Left ventricle myocardium inferior (tissue), 1 donor: ENCODE data around the gene RNF123. TPM values are rescaled to one million over a fixed set of nuclear protein-coding genes. Genes with fewer than 3 reads are reported as not detected.

Experiments
- DNase-seq: peaks from one replicate; pipeline ENCODE4 v3.0.0-alpha.2; 2020
- H3K27ac ChIP-seq: fragments of 200-600 bp; replicated peaks from 2 replicates; pipeline ENCODE4 v1.8.0; 2021
- H3K27me3 ChIP-seq: fragments of 200-600 bp; 2 replicates; pipeline ENCODE4 v1.8.0; 2021; ENCODE audit warnings: low read depth
- H3K36me3 ChIP-seq: fragments of 200-600 bp; 2 replicates; pipeline ENCODE4 v1.8.0; 2021
- H3K4me1 ChIP-seq: fragments of 200-600 bp; 2 replicates; pipeline ENCODE4 v1.8.0; 2021
- H3K4me3 ChIP-seq: fragments of 200-600 bp; 2 replicates; pipeline ENCODE4 v1.8.0; 2021; ENCODE audit warnings: mild to moderate bottlenecking, moderate library complexity
- H3K9me3 ChIP-seq: fragments of 200-600 bp; replicated peaks from 2 replicates; pipeline ENCODE4 v1.8.0; 2021
- CTCF ChIP-seq: fragments of 200-600 bp; IDR thresholded peaks from 2 replicates; pipeline ENCODE4 v1.8.0; 2021; ENCODE audit warnings: antibody characterized with exemption, mild to moderate bottlenecking, borderline replicate concordance
- intact Hi-C: fragments of 100-400 bp; cut with micrococcal nuclease; formaldehyde crosslinking; loops from one replicate; pipeline ENCODE4 v1.11.0; 2022
- total RNA-seq: library from RNA; stranded (reverse); fragmentation: NEBNext Ultra II Directional; extraction: Animal tissue kit (Norgen Biotek cat#: 25700); gene quantifications from one replicate; pipeline ENCODE4 v1.2.1, GENCODE V29; 2021
- donor health status: DM: no; HTN: yes; CAD: no; lungs with severe emphysema.

Gene RNF123
- total RNA-seq, 1 donor from 2014 or later = 48.6 TPM

- no peak for TF ChIP-seq CTCF
- no peak overlapping the region for H3K4me3 ChIP-seq
- peaks cover 9% of the 10 kb centered on the region for H3K4me1 ChIP-seq
- H3K36me3 ChIP-seq = no peaks in the 10 kb centered on the region
- no peak overlapping the region for H3K27ac ChIP-seq
- intact Hi-C loops = no loop called here
- H3K27me3 ChIP-seq = no peaks in the 10 kb centered on the region
- DNase-seq = no peak
- no peaks in the 10 kb centered on the region for H3K9me3 ChIP-seq
Observed at GRCh38 chr3:49661281-49661680, 28.1 kb upstream of the RNF123 start.

GRCh38 chr3:49662021-49662420, 27.3 kb upstream of the RNF123 start:
- Histone ChIP-seq H3K4me1 (peaks cover 9% of the 10 kb centered on the region), H3K36me3 (no peaks in the 10 kb centered on the region), H3K4me3 (no peak overlapping the region), H3K27me3 (no peaks in the 10 kb centered on the region), H3K9me3 (no peaks in the 10 kb centered on the region), H3K27ac (no peak overlapping the region)
- DNase-seq = no peak
- no peak for TF ChIP-seq CTCF
- intact Hi-C loops = no loop called here

GRCh38 chr3:49662720-49663413, 26.5 kb upstream of the RNF123 start:
- DNase-seq = no peak
- no peak overlapping the region for H3K4me3 ChIP-seq
- intact Hi-C loops = no loop called here
- H3K36me3 ChIP-seq = no peaks in the 10 kb centered on the region
- H3K9me3 ChIP-seq = no peaks in the 10 kb centered on the region
- TF ChIP-seq CTCF = no peak
- no peaks in the 10 kb centered on the region for H3K27me3 ChIP-seq
- peaks cover 9% of the 10 kb centered on the region for H3K4me1 ChIP-seq
- no peak overlapping the region for H3K27ac ChIP-seq

GRCh38 chr3:49663831-49664230, 25.5 kb upstream of the RNF123 start:
- peaks cover 9% of the 10 kb centered on the region for H3K4me1 ChIP-seq
- H3K27ac ChIP-seq = no peak overlapping the region
- H3K27me3 ChIP-seq = no peaks in the 10 kb centered on the region
- no peaks in the 10 kb centered on the region for H3K36me3 ChIP-seq
- no peak overlapping the region for H3K4me3 ChIP-seq
- no peaks in the 10 kb centered on the region for H3K9me3 ChIP-seq
- TF ChIP-seq CTCF = no peak
- intact Hi-C loops = no loop called here
- DNase-seq = no peak

- Histone ChIP-seq H3K4me1 (peaks cover 9% of the 10 kb centered on the region), H3K4me3 (no peak overlapping the region), H3K27me3 (no peaks in the 10 kb centered on the region), H3K27ac (no peak overlapping the region), H3K9me3 (no peaks in the 10 kb centered on the region), H3K36me3 (no peaks in the 10 kb centered on the region)
- DNase-seq = no peak
- intact Hi-C loops = no loop called here
- no peak for TF ChIP-seq CTCF
Observed at GRCh38 chr3:49664300-49664699, 25.1 kb upstream of the RNF123 start.
